ENCODE results near the gene PCBP4. TPM values are rescaled to one million over a fixed set of nuclear protein-coding genes. Genes with fewer than 3 reads are reported as not detected.

Gene PCBP4
- total RNA-seq, 4 donors from 2014 or later: 39.7 to 261 (median 159) TPM

DNA sequence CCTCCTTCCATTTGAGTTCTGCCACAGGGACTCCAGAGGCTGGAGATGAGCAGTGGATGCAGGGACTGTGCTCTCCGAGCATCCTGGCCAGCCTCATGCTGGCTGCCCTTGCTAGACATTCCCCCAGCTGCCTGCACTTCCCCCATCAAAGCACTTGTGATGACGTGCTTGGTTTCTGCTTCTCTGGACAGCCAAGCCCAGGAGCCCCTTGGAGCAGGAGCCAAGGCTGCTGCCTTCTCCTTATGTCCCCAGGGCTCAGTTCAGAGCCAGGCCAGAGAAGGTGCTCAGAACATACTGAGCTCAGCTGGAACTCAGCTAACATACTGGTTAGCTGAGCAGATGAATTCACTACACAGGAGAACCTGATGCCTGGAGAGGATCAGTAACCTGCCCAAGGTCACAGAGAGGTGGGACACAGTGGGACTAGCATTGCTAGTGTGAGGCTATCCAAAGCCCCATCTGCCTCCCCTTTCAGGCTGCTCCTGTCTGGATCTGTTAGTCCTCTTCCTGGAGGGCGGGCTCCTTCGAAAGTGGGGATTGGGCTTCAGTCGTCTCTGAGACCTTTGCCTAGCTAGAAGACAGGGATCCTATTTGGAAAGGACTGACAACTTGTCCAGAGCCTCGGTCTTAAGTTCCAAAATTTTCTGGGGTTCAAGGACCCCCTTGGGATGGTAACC, 4.3 kb downstream of the PCBP4 start:
- DNase-seq: no peak
- Histone ChIP-seq H3K4me3 (no peak overlapping the region), H3K9me3 (no peaks in the 10 kb centered on the region), H3K36me3 (no peaks in the 10 kb centered on the region), H3K27ac (no peak overlapping the region), H3K4me1 (peaks cover 0 to 10% of the 10 kb centered on the region in 2 donors), H3K27me3 (no peaks in the 10 kb centered on the region)
- no peak for TF ChIP-seq POLR2A (IDR thresholded peaks at IDR 0.05)
- TF ChIP-seq, protein P1, sequence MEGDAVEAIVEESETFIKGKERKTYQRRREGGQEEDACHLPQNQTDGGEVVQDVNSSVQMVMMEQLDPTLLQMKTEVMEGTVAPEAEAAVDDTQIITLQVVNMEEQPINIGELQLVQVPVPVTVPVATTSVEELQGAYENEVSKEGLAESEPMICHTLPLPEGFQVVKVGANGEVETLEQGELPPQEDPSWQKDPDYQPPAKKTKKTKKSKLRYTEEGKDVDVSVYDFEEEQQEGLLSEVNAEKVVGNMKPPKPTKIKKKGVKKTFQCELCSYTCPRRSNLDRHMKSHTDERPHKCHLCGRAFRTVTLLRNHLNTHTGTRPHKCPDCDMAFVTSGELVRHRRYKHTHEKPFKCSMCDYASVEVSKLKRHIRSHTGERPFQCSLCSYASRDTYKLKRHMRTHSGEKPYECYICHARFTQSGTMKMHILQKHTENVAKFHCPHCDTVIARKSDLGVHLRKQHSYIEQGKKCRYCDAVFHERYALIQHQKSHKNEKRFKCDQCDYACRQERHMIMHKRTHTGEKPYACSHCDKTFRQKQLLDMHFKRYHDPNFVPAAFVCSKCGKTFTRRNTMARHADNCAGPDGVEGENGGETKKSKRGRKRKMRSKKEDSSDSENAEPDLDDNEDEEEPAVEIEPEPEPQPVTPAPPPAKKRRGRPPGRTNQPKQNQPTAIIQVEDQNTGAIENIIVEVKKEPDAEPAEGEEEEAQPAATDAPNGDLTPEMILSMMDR (IDR thresholded peaks at IDR 0.05): no peak
- intact Hi-C loops (cut with DNase I; ENCODE audit: low total_unique reads): no loop called here

DNA sequence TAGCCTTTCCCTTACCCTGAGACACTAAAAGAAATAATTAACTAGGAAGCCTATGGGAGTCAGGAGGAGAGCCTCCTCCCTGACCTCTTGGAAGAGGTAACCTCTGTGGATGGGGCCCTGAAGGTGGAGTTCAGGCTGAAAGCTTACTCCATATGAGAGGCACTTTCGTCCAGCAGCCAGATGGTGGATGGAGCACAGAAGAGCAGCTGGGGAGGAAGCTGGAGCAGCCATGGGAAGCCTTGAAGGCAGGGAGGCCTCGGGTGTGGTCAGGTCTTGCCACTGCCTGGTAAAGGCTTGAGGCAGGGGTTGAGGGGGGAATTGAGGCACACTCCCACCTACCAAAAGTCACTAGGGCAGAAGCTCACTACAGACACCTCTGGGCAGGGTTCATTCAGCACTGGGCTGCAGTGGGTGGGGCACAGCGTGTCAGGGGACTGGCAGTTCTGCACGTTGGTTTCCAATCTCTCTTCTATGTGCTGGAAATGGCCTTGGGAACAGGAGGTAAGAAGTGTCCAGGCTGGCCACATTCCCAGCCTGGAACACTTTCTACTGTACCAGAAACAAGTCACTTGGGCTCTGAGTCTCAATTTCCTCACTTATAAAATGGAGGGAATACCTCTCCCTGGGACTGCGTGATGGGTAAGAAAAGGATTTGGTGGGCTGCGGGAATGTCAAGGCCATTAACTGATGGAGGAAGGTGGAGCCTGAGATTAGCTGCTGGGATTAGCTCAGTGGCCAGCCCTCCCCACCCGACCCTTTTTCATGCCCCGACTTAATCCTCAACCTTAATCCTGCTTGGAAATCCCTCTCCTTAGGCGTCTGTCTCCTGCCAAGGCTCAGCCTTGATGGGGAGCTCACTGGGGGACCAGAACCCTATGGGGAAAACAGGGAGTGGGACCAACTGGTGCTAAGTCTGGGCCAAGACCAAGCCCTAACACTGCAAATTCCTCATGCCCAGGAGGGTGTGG, 5.4 kb downstream of the PCBP4 start:
- intact Hi-C loops (cut with DNase I; ENCODE audit: low total_unique reads): no loop called here
- Histone ChIP-seq H3K4me1 (peaks cover 0 to 10% of the 10 kb centered on the region in 2 donors), H3K36me3 (no peaks in the 10 kb centered on the region), H3K27ac (no peak overlapping the region), H3K4me3 (no peak overlapping the region), H3K27me3 (no peaks in the 10 kb centered on the region), H3K9me3 (no peaks in the 10 kb centered on the region)
- no peak for TF ChIP-seq POLR2A (IDR thresholded peaks at IDR 0.05)
- TF ChIP-seq, protein P1 (IDR thresholded peaks at IDR 0.05): no peak
- no peak for DNase-seq

DNA sequence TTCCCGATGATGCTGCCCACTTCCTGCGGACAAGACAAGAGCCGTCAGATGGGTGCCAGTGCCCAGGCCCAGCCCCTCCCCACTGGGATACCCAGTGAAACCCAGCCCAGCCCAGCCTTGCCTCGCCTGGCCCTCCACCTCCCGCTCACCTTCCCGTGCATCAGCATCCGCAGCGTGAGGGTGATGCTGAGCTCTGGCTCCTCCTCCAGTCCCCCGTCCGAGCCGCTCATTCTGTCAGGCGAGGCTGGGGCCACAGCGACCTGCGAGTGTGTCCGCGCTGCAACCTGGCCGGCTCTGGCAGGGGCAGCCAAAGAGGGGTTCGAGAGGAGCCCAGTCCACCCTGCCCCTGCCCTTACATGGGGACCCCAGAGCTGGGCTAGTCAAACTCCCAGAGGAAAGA, 6.2 kb downstream of the PCBP4 start:
- DNase-seq: no peak
- no peak overlapping the region for H3K4me3 ChIP-seq
- intact Hi-C loops (cut with DNase I; ENCODE audit: low total_unique reads): no loop called here
- TF ChIP-seq, protein P1 (IDR thresholded peaks at IDR 0.05): no peak
- TF ChIP-seq POLR2A (IDR thresholded peaks at IDR 0.05): no peak
- no peaks in the 10 kb centered on the region for H3K27me3 ChIP-seq
- H3K4me1 ChIP-seq: peaks cover 0 to 4% of the 10 kb centered on the region in 2 donors
- no peak overlapping the region for H3K27ac ChIP-seq
- H3K36me3 ChIP-seq: no peaks in the 10 kb centered on the region
- no peaks in the 10 kb centered on the region for H3K9me3 ChIP-seq

DNA sequence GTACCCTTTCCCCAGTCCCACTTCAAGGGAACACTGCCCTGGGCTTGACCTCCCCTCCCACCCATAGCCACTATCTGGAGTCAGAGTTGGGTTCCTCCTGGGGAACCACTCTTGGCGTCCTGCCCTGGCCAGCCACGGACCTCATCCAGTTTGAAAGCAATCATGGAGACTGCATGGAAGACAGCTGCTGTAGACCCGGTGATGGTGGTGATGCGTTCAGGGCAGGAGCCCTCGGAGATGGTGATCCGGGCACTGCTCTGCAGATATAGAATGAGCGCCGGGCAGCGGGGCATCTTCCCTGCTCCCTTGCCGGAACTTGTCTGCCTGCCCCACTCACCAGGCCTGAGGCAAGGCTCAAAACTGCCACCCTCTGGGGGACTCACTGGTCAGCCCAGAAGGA, 6.9 kb downstream of the PCBP4 start:
- TF ChIP-seq POLR2A (IDR thresholded peaks at IDR 0.05): no peak
- TF ChIP-seq, protein P1 (IDR thresholded peaks at IDR 0.05): no peak
- no peaks in the 10 kb centered on the region for H3K36me3 ChIP-seq
- no peaks in the 10 kb centered on the region for H3K9me3 ChIP-seq
- no peak overlapping the region for H3K27ac ChIP-seq
- H3K27me3 ChIP-seq: no peaks in the 10 kb centered on the region
- H3K4me1 ChIP-seq: no peaks in the 10 kb centered on the region
- intact Hi-C loops (cut with DNase I; ENCODE audit: low total_unique reads): no loop called here
- no peak for DNase-seq
- H3K4me3 ChIP-seq: no peak overlapping the region

DNA sequence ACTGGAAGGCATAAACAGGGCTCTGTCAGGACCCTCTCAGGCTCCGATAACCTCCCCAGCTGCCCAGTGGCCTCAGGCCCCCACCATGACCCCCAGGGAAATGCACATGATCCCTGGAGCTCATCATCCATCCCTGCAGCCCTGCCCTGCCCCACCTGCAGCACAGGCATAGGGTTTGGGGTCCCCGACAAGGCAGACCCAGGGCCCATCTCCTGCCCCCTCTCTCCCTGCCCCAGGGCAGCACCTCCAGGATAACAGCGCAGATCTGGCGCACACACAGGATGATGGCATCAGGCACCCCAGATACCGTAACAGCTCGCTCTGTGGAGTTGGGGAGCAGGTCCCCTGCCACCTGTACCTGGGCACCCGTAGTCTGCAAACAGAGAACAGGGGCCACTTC, 7.6 kb downstream of the PCBP4 start:
- Histone ChIP-seq H3K9me3 (no peaks in the 10 kb centered on the region), H3K27me3 (no peaks in the 10 kb centered on the region), H3K36me3 (no peaks in the 10 kb centered on the region), H3K4me1 (no peaks in the 10 kb centered on the region), H3K4me3 (no peak overlapping the region), H3K27ac (no peak overlapping the region)
- intact Hi-C loops (cut with DNase I; ENCODE audit: low total_unique reads): no loop called here
- TF ChIP-seq, protein P1 (IDR thresholded peaks at IDR 0.05): no peak
- no peak for TF ChIP-seq POLR2A (IDR thresholded peaks at IDR 0.05)
- DNase-seq: no peak
